HT1080 (cell line): ENCODE results near the gene OR2L13. TPM values are rescaled to one million over a fixed set of nuclear protein-coding genes. Genes with fewer than 3 reads are reported as not detected.
A peak's percentile ranks its signal among the peaks of the same experiment; 100 is the strongest.
"Not testable (repeated sequence)": the region's sequence is repeated elsewhere in the genome, so short reads cannot be mapped to it uniquely, and the experiment has no call there.

Experiments
- DNase-seq: peaks from one replicate; pipeline ENCODE4 v3.0.0-alpha.2; 2015; ENCODE audit warnings: low read depth
- polyA plus RNA-seq, 2 experiments: library from polyadenylated mRNA; depleted of rRNA; stranded (reverse); fragments of >200 nt; gene quantifications; 2 replicates each; pipeline ENCODE4 v1.2.3, GENCODE V29; 2015
- small RNA-seq: library from RNA; depleted of rRNA; stranded (forward); fragments of <200 nt; gene quantifications from one replicate; pipeline ENCODE3, GENCODE V24; 2014
- total RNA-seq: library from RNA; depleted of rRNA; stranded (reverse); fragments of >200 nt; shearing (Covaris generic); gene quantifications from 2 replicates; pipeline ENCODE4 v1.2.3, GENCODE V29; 2014; rRNA removed

Gene OR2L13
- total RNA-seq = not detected in 2 replicates
- 0.03 TPM in 1 of 2 replicates, not detected in the other for polyA plus RNA-seq (2015; cell fraction: cytosol; rRNA removed)
- not detected in 2 replicates for polyA plus RNA-seq (2015; cell fraction: nucleus; rRNA removed)

- DNase-seq = no peak
Observed at GRCh38 chr1:248094884-248095283, at the start of gene OR2L13. OR2L13 (plus strand) TSS chr1:248095184; CDS start chr1:248099376, 4,192 bp downstream.

GRCh38 chr1:248045209-248045608, 49.8 kb upstream of the OR2L13 start:
- no peak for DNase-seq

- DNase-seq = no peak
Observed at GRCh38 chr1:248046536-248046935, 48.4 kb upstream of the OR2L13 start, which contains the start of gene OR2L3. OR2L3 (plus strand) TSS chr1:248046836; CDS start chr1:248060682, 13,846 bp downstream.

GRCh38 chr1:248047008-248047407, 48.0 kb upstream of the OR2L13 start:
- no peak for DNase-seq

- DNase-seq = no peak
Observed at GRCh38 chr1:248054671-248055070, 40.3 kb upstream of the OR2L13 start.

GRCh38 chr1:248055261-248055660, 39.7 kb upstream of the OR2L13 start:
- peak; percentile 3 for DNase-seq

GRCh38 chr1:248065071-248065470, 29.9 kb upstream of the OR2L13 start:
- no peak for DNase-seq

- no peak for DNase-seq
Observed at GRCh38 chr1:248065604-248066003, 29.4 kb upstream of the OR2L13 start.

GRCh38 chr1:248083864-248084263, 11.1 kb upstream of the OR2L13 start:
- DNase-seq = not testable (repeated sequence)

GRCh38 chr1:248098529-248098928, 3.5 kb downstream of the OR2L13 start:
- DNase-seq = no peak

GRCh38 chr1:248102847-248103246, 7.9 kb downstream of the OR2L13 start:
- DNase-seq = no peak

- no peak for DNase-seq
Observed at GRCh38 chr1:248111157-248111556, 16.2 kb downstream of the OR2L13 start.

GRCh38 chr1:248114890-248115289, 19.9 kb downstream of the OR2L13 start:
- DNase-seq = peak; percentile 39

GRCh38 chr1:248127653-248128052, 32.7 kb downstream of the OR2L13 start:
- DNase-seq = no peak

- DNase-seq = no peak
Observed at GRCh38 chr1:248136811-248137210, 41.8 kb downstream of the OR2L13 start.

- peak; percentile 55 for DNase-seq
Observed at GRCh38 chr1:248140846-248141245, 45.9 kb downstream of the OR2L13 start.

GRCh38 chr1:248143311-248143710, 48.3 kb downstream of the OR2L13 start:
- DNase-seq = no peak

- DNase-seq = no peak
Observed at GRCh38 chr1:248144513-248145198, 49.7 kb downstream of the OR2L13 start, which contains the start of gene OR2M5. OR2M5 (plus strand) TSS chr1:248145148; CDS start chr1:248145148, 0 bp downstream.

Small RNA genes lying within 50 kb of the gene (small RNA-seq; reads per million reads assigned to genes)
- gene RF00019 = not detected

Other genes with a start within 250 kb of the OR2L13 start
- 3.7 and 4.5 TPM in 2 replicates for gene TRIM58, start 238.0 kb upstream of the OR2L13 start, total RNA-seq
- 2.0 and 2.2 TPM in 2 replicates for gene OR2W3, start 199.6 kb upstream of the OR2L13 start, total RNA-seq
- gene OR2T8, start 174.9 kb upstream of the OR2L13 start, total RNA-seq = not detected in 2 replicates
- gene OR2AJ1, start 170.3 kb upstream of the OR2L13 start, total RNA-seq = not detected in 2 replicates
- not detected in 2 replicates for gene OR2L8, start 146.3 kb upstream of the OR2L13 start, total RNA-seq
- not detected in 2 replicates for gene OR2AK2, start 130.0 kb upstream of the OR2L13 start, total RNA-seq
- not detected in 2 replicates for gene OR2L5, start 81.5 kb upstream of the OR2L13 start, total RNA-seq
- gene OR2L2, start 65.1 kb upstream of the OR2L13 start, total RNA-seq = not detected in 2 replicates
- not detected in 2 replicates for gene OR2L3, start 48.3 kb upstream of the OR2L13 start, total RNA-seq
- gene OR2M5, start 50.0 kb downstream of the OR2L13 start, total RNA-seq = not detected in 2 replicates
- not detected in 2 replicates for gene OR2M2, start 79.6 kb downstream of the OR2L13 start, total RNA-seq
- gene OR2M3, start 102.1 kb downstream of the OR2L13 start, total RNA-seq = 0.02 TPM in 1 of 2 replicates, not detected in the other
- gene OR2M4, start 136.2 kb downstream of the OR2L13 start, total RNA-seq = 0.05 and 0.10 TPM in 2 replicates
- gene OR2T33, start 182.8 kb downstream of the OR2L13 start, total RNA-seq = 0.08 TPM in 1 of 2 replicates, not detected in the other
- gene OR2T12, start 208.2 kb downstream of the OR2L13 start, total RNA-seq = not detected in 2 replicates
- not detected in 2 replicates for gene OR2M7, start 229.4 kb downstream of the OR2L13 start, total RNA-seq